Smooth muscle cell (in vitro differentiated cells): ENCODE measurements around the gene SLC36A4. TPM values are rescaled to one million over a fixed set of nuclear protein-coding genes. Genes with fewer than 3 reads are reported as not detected.

Experiments
- DNase-seq: peaks from one replicate; lab custom pipeline; 2025; ENCODE audit not compliant: unreplicated experiment; lab: John Stamatoyannopoulos, UW
- H2AFZ ChIP-seq: fragments of 200-600 bp; sonication (generic); 2 replicates; pipeline ENCODE4 v1.6.0; 2016; ENCODE audit warnings: antibody characterized with exemption, low read depth, mild to moderate bottlenecking
- H3F3A ChIP-seq: fragments of 200-600 bp; sonication (generic); 2 replicates; pipeline ENCODE4 v1.6.0; 2017; ENCODE audit warnings: antibody characterized with exemption, low read depth
- H3K27ac ChIP-seq: fragments of 200-600 bp; sonication (generic); 2 replicates; pipeline ENCODE4 v1.5.1; 2016; ENCODE audit warnings: low read depth, mild to moderate bottlenecking
- H3K27me3 ChIP-seq: fragments of 200-600 bp; sonication (generic); 2 replicates; pipeline ENCODE4 v1.6.1; 2016; ENCODE audit warnings: low read depth, mild to moderate bottlenecking
- H3K36me3 ChIP-seq: fragments of 200-600 bp; sonication (generic); 2 replicates; pipeline ENCODE4 v1.5.1; 2016; ENCODE audit warnings: low read depth
- H3K4me1 ChIP-seq: fragments of 200-600 bp; sonication (generic); 2 replicates; pipeline ENCODE4 v1.5.1; 2016; ENCODE audit warnings: low read depth
- H3K4me2 ChIP-seq: fragments of 200-600 bp; sonication (generic); 2 replicates; pipeline ENCODE4 v1.6.0; 2016; ENCODE audit warnings: mild to moderate bottlenecking
- H3K4me3 ChIP-seq: fragments of 200-600 bp; sonication (generic); 2 replicates; pipeline ENCODE4 v1.5.1; 2016; ENCODE audit warnings: mild to moderate bottlenecking
- H3K79me2 ChIP-seq: fragments of 200-600 bp; sonication (generic); 2 replicates; pipeline ENCODE4 v1.6.0; 2016; ENCODE audit warnings: low read depth, mild to moderate bottlenecking
- H3K9ac ChIP-seq: fragments of 200-600 bp; sonication (generic); 2 replicates; pipeline ENCODE4 v1.6.0; 2016; ENCODE audit warnings: low read depth
- H3K9me3 ChIP-seq: fragments of 200-600 bp; sonication (generic); replicated peaks from 2 replicates; pipeline ENCODE4 v1.5.1; 2016; ENCODE audit warnings: low read depth
- H4K20me1 ChIP-seq: fragments of 200-600 bp; sonication (generic); 2 replicates; pipeline ENCODE4 v1.6.0; 2016; ENCODE audit warnings: low read depth
- CTCF ChIP-seq: fragments of 200-600 bp; sonication (generic); IDR thresholded peaks from 2 replicates; pipeline ENCODE4 v1.5.1; 2017; ENCODE audit warnings: borderline replicate concordance, mild to moderate bottlenecking, antibody characterized with exemption; ENCODE audit not compliant: insufficient read depth, poor library complexity, severe bottlenecking
- WGBS: methylation state at CpG from one replicate; pipeline ENCODE4 v1.1.7; 2016; ENCODE audit warnings: low lambda C conversion rate; 5-methylcytosine and 5-hydroxymethylcytosine counted together
- polyA plus RNA-seq: library from polyadenylated mRNA; unstranded; fragments of >200 nt; fragmentation: Nextera tagmentation; extraction: Ambion mirVana; gene quantifications from 2 replicates; pipeline ENCODE4 v1.2.1, GENCODE V29; 2016
- total RNA-seq: library from RNA; depleted of rRNA; stranded (reverse); fragments of >200 nt; gene quantifications from 2 replicates; pipeline ENCODE4 v1.2.3, GENCODE V29; 2014

The SLC36A4 gene
- total and polyA plus RNA-seq, 2 experiments from 2014 or later = 30.5 to 48.6 TPM

GRCh38 chr11:93212094-93212493 is 14.3 kb upstream of the SLC36A4 start:
- Histone ChIP-seq H2AFZ (no peak overlapping the region), H3K36me3 (no peaks in the 10 kb centered on the region), H3K27me3 (no peaks in the 10 kb centered on the region), H3K9me3 (no peaks in the 10 kb centered on the region), H3K79me2 (no peaks in the 10 kb centered on the region), H3F3A (no peaks in the 10 kb centered on the region), H3K27ac (no peak overlapping the region), H4K20me1 (no peaks in the 10 kb centered on the region), H3K4me1 (no peaks in the 10 kb centered on the region), H3K4me3 (no peak overlapping the region), H3K9ac (no peak overlapping the region), H3K4me2 (no peak overlapping the region)
- DNase-seq = no peak
- TF ChIP-seq CTCF = no peak
- WGBS = 75% methylated on average over 4 of the region's 4 CpGs

DNA sequence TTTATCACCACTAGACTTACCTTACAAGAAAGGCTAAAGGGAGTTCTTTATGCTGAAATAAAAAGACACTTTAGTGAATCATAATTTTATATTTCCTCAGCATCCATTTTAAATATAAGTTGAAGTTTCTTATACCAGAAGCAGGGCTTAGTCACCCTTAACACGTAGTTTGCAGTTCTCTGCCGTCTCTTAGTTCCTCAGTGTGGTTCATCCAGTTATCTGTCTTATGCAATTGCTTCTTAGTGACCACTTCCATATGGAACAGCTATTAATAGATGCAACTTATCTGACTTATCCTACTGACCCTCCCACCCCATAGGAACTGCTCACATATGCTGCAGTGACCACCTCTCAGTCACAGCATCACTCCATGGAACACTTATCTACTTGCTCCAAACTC is 11.7 kb upstream of the SLC36A4 start:
- 50% methylated on average over 2 of the region's 2 CpGs for WGBS
- no peaks in the 10 kb centered on the region for H3K36me3 ChIP-seq
- TF ChIP-seq CTCF = no peak
- no peak overlapping the region for H3K9ac ChIP-seq
- no peaks in the 10 kb centered on the region for H3K79me2 ChIP-seq
- H3K4me1 ChIP-seq = no peaks in the 10 kb centered on the region
- H3K9me3 ChIP-seq = no peaks in the 10 kb centered on the region
- no peak for DNase-seq
- H2AFZ ChIP-seq = no peak overlapping the region
- no peaks in the 10 kb centered on the region for H3K27me3 ChIP-seq
- H3F3A ChIP-seq = no peaks in the 10 kb centered on the region
- no peak overlapping the region for H3K4me2 ChIP-seq
- H3K4me3 ChIP-seq = no peak overlapping the region
- no peaks in the 10 kb centered on the region for H4K20me1 ChIP-seq
- H3K27ac ChIP-seq = no peak overlapping the region

- Histone ChIP-seq H3K36me3 (no peaks in the 10 kb centered on the region), H3K9me3 (no peaks in the 10 kb centered on the region), H3K27me3 (no peaks in the 10 kb centered on the region), H2AFZ (no peak overlapping the region), H3K79me2 (no peaks in the 10 kb centered on the region), H4K20me1 (no peaks in the 10 kb centered on the region), H3K27ac (no peak overlapping the region), H3F3A (no peaks in the 10 kb centered on the region), H3K4me3 (no peak overlapping the region), H3K4me2 (no peak overlapping the region), H3K4me1 (no peaks in the 10 kb centered on the region), H3K9ac (no peak overlapping the region)
- no peak for DNase-seq
- no peak for TF ChIP-seq CTCF
- 77% methylated on average over 1 of the region's 1 CpG for WGBS
Measured at GRCh38 chr11:93208663-93209270, 11.0 kb upstream of the SLC36A4 start.

DNA sequence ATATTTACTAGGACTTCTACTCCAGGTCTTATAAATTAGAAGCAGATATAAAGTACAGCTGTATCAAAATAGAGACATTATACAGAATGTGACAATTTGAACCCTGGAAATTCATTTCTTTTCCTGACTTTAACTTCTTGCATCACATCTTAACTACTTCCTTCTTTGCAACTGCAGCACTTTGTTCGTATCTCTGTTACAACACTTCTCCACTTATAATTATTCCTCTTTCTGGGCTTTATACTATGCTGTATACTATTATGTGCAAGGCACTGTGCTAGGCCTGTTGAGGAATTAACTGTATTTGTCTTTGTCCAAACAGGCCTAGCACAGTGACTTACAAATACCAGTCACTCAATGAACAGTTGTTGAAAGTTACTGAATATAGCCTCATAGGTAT is 1.8 kb upstream of the SLC36A4 start:
- TF ChIP-seq CTCF = no peak
- no peak overlapping the region for H2AFZ ChIP-seq
- H3K9ac ChIP-seq = no peak overlapping the region
- no peak overlapping the region for H3K4me2 ChIP-seq
- H3K9me3 ChIP-seq = no peaks in the 10 kb centered on the region
- WGBS = 91% methylated on average over 1 of the region's 1 CpG
- H3K36me3 ChIP-seq = no peaks in the 10 kb centered on the region
- no peaks in the 10 kb centered on the region for H3F3A ChIP-seq
- peaks cover 4% of the 10 kb centered on the region for H3K4me1 ChIP-seq
- no peaks in the 10 kb centered on the region for H3K27me3 ChIP-seq
- H4K20me1 ChIP-seq = no peaks in the 10 kb centered on the region
- peaks cover 23% of the 10 kb centered on the region for H3K79me2 ChIP-seq
- no peak overlapping the region for H3K27ac ChIP-seq
- no peak for DNase-seq
- H3K4me3 ChIP-seq = no peak overlapping the region
